ENCODE measurements around the gene CBY1. TPM values are rescaled to one million over a fixed set of nuclear protein-coding genes. Genes with fewer than 3 reads are reported as not detected.

CBY1 gene
- total RNA-seq, 1 experiment from 2014 or later, result 15.9 TPM

Other genes starting within 250 kb of the CBY1 start
- gene KCNJ4, start 201.4 kb upstream of the CBY1 start, total RNA-seq (2014; rRNA removed; shearing (Covaris generic)), result 0.31 TPM in 1 of 2 replicates, not detected in the other
- gene KDELR3, start 188.5 kb upstream of the CBY1 start, total RNA-seq (2014; rRNA removed; shearing (Covaris generic)), result 18.4 and 24.4 TPM in 2 replicates
- gene DDX17, start 150.3 kb upstream of the CBY1 start, total RNA-seq (2014; rRNA removed; shearing (Covaris generic)), result 241 and 273 TPM in 2 replicates
- 0.10 and 0.28 TPM in 2 replicates for gene DMC1, start 86.5 kb upstream of the CBY1 start, total RNA-seq (2014; rRNA removed; shearing (Covaris generic))
- 0.83 and 2.5 TPM in 2 replicates for gene FAM227A, start 246 bp upstream of the CBY1 start, total RNA-seq (2014; rRNA removed; shearing (Covaris generic))
- gene TOMM22, start 25.3 kb downstream of the CBY1 start, total RNA-seq (2014; rRNA removed; shearing (Covaris generic)), result 58.0 and 67.7 TPM in 2 replicates
- gene JOSD1, start 44.3 kb downstream of the CBY1 start, total RNA-seq (2014; rRNA removed; shearing (Covaris generic)), result 43.3 and 44.5 TPM in 2 replicates
- 8.3 and 16.1 TPM in 2 replicates for gene GTPBP1, start 49.3 kb downstream of the CBY1 start, total RNA-seq (2014; rRNA removed; shearing (Covaris generic))
- gene SUN2, start 99.4 kb downstream of the CBY1 start, total RNA-seq (2014; rRNA removed; shearing (Covaris generic)), result 61.3 and 77.4 TPM in 2 replicates
- gene DNAL4, start 137.5 kb downstream of the CBY1 start, total RNA-seq (2014; rRNA removed; shearing (Covaris generic)), result 11.7 TPM in 2 replicates
- 1.9 and 2.7 TPM in 2 replicates for gene NPTXR, start 187.4 kb downstream of the CBY1 start, total RNA-seq (2014; rRNA removed; shearing (Covaris generic))
- gene CBX6, start 215.6 kb downstream of the CBY1 start, total RNA-seq (2014; rRNA removed; shearing (Covaris generic)), result 20.1 and 20.9 TPM in 2 replicates